Testis (tissue), 3 donors: ENCODE results near the gene DNAJC22. TPM values are rescaled to one million over a fixed set of nuclear protein-coding genes. Genes with fewer than 3 reads are reported as not detected.

ENCODE experiments used
- DNase-seq: peaks from one replicate; pipeline ENCODE4 v3.0.0-alpha.2; 2019
- H3K27ac ChIP-seq, 2 donors: fragments of 200-600 bp; sonication (generic); one replicate each; pipeline ENCODE4 v1.5.1; 2019
- H3K27me3 ChIP-seq: fragments of 200-600 bp; sonication (generic); one replicate; pipeline ENCODE4 v1.5.1; 2019
- H3K36me3 ChIP-seq: fragments of 200-600 bp; sonication (generic); one replicate; pipeline ENCODE4 v1.5.1; 2017; ENCODE audit warnings: low read depth; ENCODE audit errors: missing control alignments
- H3K4me1 ChIP-seq: fragments of 200-600 bp; sonication (generic); one replicate; pipeline ENCODE4 v1.5.1; 2019
- H3K4me3 ChIP-seq, 2 donors: fragments of 200-600 bp; sonication (generic); one replicate each; pipeline ENCODE4 v1.5.1; 2017 to 2019
- H3K9me3 ChIP-seq: fragments of 200-600 bp; sonication (generic); one replicate; pipeline ENCODE4 v1.5.1; 2017
- CTCF ChIP-seq, 3 experiments: fragments of 450-650 bp in 2 of 3; fragments of 200-600 bp in 1 of 3; sonication (generic) in 1 of 3; IDR thresholded peaks; one replicate each; pipeline ENCODE4 v1.5.1; 2016 to 2019; ENCODE audit warnings: antibody characterized with exemption in 3 of 3, mild to moderate bottlenecking in 2 of 3, moderate library complexity in 1 of 3
- POLR2A ChIP-seq: fragments of 450-650 bp; IDR thresholded peaks from one replicate; pipeline ENCODE4 v1.6.1; 2017; ENCODE audit warnings: antibody characterized with exemption, mild to moderate bottlenecking, moderate library complexity
- WGBS, 2 donors: methylation state at CpG; one replicate each; pipeline ENCODE4 v1.1.5; 2018; 5-methylcytosine and 5-hydroxymethylcytosine counted together
- intact Hi-C: fragments of 100-400 bp; cut with DNase I; formaldehyde crosslinking; loops from one replicate; pipeline ENCODE4 v1.15.1; 2023; ENCODE audit warnings: low total_unique reads
- polyA plus RNA-seq: library from polyadenylated mRNA; stranded (reverse); fragments of 350-450 nt; fragmentation: Illumina TruSeq; extraction: RNeasy Lipid Tissue Mini Kit (QIAGEN cat#74804); gene quantifications from one replicate; pipeline ENCODE4 v1.2.3, GENCODE V29; 2014; ENCODE audit warnings: low read depth, low replicate concordance; ENCODE audit not compliant: insufficient read depth
- total RNA-seq, 2 donors: library from RNA; depleted of rRNA; stranded (reverse); fragments of >200 nt; gene quantifications; one replicate each; pipeline ENCODE4 v1.2.3, GENCODE V29; 2016

The DNAJC22 gene
- total and polyA plus RNA-seq, 3 donors from 2014 or later: 0.87 to 3.5 (median 1.1) TPM

GRCh38 chr12:49334226-49334625 lies 12.5 kb upstream of the DNAJC22 start:
- Histone ChIP-seq H3K27ac (no peak overlapping the region), H3K4me3 (no peak overlapping the region), H3K36me3 (no peaks in the 10 kb centered on the region), H3K9me3 (no peaks in the 10 kb centered on the region), H3K27me3 (peaks cover 3% of the 10 kb centered on the region), H3K4me1 (peaks cover 9% of the 10 kb centered on the region)
- TF ChIP-seq POLR2A (no peak), CTCF (IDR thresholded peaks at IDR 0.05) (no peak)
- DNase-seq: no peak
- intact Hi-C loops: loop anchor here (10.0 kb wide), 1 partner anchor 49 kb away; no protein-coding TSS in a partner anchor
- 67 to 82% methylated on average over 19 of the region's 19 CpGs for WGBS, 2 donors

GRCh38 chr12:49334681-49335080 lies 12.0 kb upstream of the DNAJC22 start:
- no peak overlapping the region for H3K27ac ChIP-seq
- no peaks in the 10 kb centered on the region for H3K9me3 ChIP-seq
- peaks cover 3% of the 10 kb centered on the region for H3K27me3 ChIP-seq
- WGBS, 2 donors: 69 to 71% methylated on average over 12 of the region's 12 CpGs
- no peaks in the 10 kb centered on the region for H3K36me3 ChIP-seq
- H3K4me1 ChIP-seq: peaks cover 9% of the 10 kb centered on the region
- DNase-seq: no peak
- TF ChIP-seq POLR2A (no peak), CTCF (IDR thresholded peaks at IDR 0.05) (no peak)
- H3K4me3 ChIP-seq: no peak overlapping the region
- intact Hi-C loops: loop anchor here (10.0 kb wide), 1 partner anchor 50 kb away; no protein-coding TSS in a partner anchor

GRCh38 chr12:49335118-49335954 lies 11.4 kb upstream of the DNAJC22 start:
- Histone ChIP-seq H3K27me3 (peaks cover 3% of the 10 kb centered on the region), H3K27ac (no peak overlapping the region), H3K9me3 (no peaks in the 10 kb centered on the region), H3K4me1 (peaks cover 9% of the 10 kb centered on the region), H3K36me3 (no peaks in the 10 kb centered on the region), H3K4me3 (peak overlapping the region in 1 of 2 donors; percentile 34)
- TF ChIP-seq CTCF (IDR thresholded peaks at IDR 0.05): no peak
- TF ChIP-seq POLR2A: no peak
- WGBS, 2 donors: 66 to 73% methylated on average over 13 to 16 of the region's 16 CpGs
- DNase-seq: no peak
- intact Hi-C loops: loop anchor here (10.0 kb wide), 1 partner anchor 51 kb away; no protein-coding TSS in a partner anchor

GRCh38 chr12:49335955-49336644 lies 10.6 kb upstream of the DNAJC22 start:
- peak overlapping the region; percentile 34 to 42 for H3K4me3 ChIP-seq
- peaks cover 9% of the 10 kb centered on the region for H3K4me1 ChIP-seq
- WGBS, 2 donors: 22% methylated on average over 48 of the region's 72 CpGs; no CpG with 5 or more reads in 1 of the 2 donors
- no peaks in the 10 kb centered on the region for H3K9me3 ChIP-seq
- TF ChIP-seq POLR2A: no peak
- no peak for TF ChIP-seq CTCF (IDR thresholded peaks at IDR 0.05)
- no peaks in the 10 kb centered on the region for H3K36me3 ChIP-seq
- no peak overlapping the region for H3K27ac ChIP-seq
- H3K27me3 ChIP-seq: peaks cover 3% of the 10 kb centered on the region
- no peak for DNase-seq
- intact Hi-C loops: loop anchor here (10.0 kb wide), 1 partner anchor 51 kb away; no protein-coding TSS in a partner anchor
